ENCODE results near the gene NPY4R.
"Not testable (repeated sequence)": the region's sequence is repeated elsewhere in the genome, so short reads cannot be mapped to it uniquely, and the experiment has no call there.

NPY4R gene

DNA sequence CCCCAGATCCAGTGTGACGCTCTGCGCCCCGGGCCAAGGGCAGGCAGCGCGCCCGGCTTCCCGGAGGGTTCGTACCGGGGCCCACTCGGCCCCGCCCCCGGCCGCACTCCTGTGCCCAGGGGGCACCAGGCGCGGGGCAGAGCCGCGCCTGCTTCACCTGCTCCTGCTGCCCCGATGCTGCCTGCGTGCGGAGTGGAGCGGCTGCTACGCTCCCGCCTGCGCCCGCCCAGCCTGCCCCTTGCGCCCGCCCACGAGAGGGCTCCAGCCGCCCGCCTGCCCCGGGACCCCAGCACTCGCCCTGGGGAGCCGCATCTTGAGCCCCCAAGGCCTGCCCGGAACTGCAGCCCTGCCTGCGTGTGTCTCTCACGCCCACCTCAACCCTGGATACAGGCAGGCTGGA, at the start of gene NPY4R:
Gene NPY4R (minus strand): TSS at position 194 of the 400 bp plus-strand sequence. CDS start 3,323 bp downstream, outside the sequence.
- DNase-seq = not testable (repeated sequence)

- DNase-seq = no peak
Measured at GRCh38 chr10:46515366-46515765, 49.6 kb upstream of the NPY4R start.

DNA sequence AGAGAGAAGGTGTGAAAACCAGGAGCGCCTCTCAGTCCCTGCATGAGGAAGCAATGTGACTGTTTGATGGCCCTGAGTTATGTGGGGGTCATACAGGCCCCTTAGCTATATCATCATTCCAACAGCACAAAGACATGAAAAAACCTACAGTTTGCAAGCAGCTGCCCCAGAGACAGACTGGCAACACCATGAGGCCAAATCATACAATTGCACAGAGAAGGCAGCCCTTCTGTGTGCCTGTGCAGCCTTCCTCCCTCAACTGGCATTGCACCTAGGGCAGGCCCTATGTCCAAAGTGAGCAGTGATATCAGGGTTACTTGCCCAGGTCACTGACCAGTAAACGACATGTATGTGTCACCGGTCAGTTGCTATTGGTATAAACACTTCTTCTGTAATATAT, 49.1 kb upstream of the NPY4R start:
- DNase-seq = no peak

DNA sequence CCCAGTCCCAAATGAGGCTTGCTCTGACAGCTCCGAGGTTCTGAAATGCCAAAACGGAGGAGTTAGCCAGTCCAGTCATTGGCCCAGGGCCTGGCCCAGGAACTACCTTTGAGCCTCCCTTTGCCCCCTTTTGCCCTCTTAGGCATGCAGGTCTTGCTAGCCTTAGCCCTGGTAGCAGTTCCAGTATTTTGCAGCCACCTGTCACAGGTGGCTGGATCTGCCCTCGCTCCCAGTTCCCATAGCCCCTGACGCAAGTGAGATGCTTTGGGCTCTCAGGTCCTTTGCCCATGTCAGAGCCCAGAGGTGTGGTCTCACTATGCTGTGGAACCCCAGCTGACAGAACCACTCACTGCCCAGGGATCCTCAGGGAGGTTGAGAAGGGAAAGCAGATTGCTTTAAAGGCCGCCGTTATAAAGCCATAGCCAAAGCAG, 48.7 kb upstream of the NPY4R start:
- no peak for DNase-seq

DNA sequence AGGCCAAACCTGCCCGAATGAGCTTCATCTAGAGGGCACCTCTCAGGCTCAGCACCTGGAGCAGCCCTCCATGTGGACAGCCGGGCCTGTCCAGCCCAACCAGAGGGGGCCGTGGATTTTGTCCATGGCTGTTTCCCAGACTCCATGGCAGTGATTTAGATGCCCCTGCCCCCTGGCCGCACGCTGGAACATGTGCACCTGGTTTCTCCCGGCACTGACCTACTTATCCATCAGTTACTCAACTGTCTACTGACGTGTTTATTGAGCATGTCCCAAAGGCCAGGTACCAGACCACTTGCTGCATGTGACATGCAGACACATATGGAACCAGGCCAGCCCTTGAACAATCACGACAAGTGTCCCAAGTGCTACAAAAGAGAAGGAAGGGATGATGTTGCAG, 47.6 kb upstream of the NPY4R start:
- not testable (repeated sequence) for DNase-seq

GRCh38 chr10:46512725-46513124, 47.0 kb upstream of the NPY4R start:
- not testable (repeated sequence) for DNase-seq

DNA sequence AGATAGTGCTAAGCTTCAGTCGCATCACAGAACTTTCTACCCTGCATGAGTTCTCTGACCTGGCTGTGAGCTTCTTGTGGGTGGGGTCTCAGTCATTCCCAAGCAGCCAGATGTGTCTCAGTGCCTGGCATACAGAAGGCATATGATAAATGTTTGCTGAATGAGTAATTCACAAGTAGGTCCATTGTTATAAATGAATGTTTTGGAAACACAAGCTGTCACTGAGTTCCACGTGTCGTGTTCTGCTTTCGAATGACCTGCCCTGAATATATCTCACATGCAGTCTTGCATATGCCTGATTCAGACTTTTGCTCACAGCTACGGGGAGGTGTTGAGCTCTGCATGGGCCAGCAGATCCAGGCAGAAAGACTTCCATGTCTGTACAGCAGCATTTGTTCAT, 46.2 kb upstream of the NPY4R start:
- not testable (repeated sequence) for DNase-seq

GRCh38 chr10:46499990-46500389, 34.2 kb upstream of the NPY4R start:
- DNase-seq = not testable (repeated sequence)

DNA sequence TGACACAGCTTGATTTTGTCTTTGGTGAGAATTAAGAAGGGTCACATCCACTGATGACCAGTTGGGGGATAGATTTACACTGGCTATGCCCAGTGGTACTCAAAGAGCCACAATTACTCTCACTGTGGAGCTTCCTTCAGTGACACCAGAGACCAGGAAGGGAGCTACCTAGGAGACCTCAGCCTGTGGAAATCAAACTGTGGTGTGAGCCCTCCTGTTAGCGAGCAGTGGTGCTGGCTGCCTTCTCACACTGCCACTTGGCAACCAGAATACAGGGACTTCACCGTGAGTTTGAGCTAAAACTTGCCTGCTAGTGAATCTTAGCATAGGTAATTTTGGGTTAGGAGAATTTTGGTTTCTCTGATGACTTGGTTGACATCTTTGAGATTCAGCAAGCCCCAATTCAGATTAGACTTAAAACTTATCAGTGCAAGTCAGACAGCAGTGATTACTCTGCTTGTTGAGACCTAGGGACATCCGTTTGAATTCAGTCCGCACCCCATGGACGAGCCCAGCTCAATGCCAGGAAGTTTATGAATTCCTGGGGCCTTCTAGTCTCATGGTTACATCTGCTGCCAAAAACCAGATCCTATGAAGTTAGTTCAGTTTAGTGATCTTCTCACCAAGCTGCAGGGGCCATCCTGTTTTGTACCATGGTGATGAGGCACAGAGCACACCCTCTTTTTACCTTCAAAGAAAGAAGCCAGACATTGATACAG, 33.4 kb upstream of the NPY4R start:
- not testable (repeated sequence) for DNase-seq

GRCh38 chr10:46497878-46498277, 32.1 kb upstream of the NPY4R start:
- not testable (repeated sequence) for DNase-seq

GRCh38 chr10:46497401-46497800, 31.6 kb upstream of the NPY4R start:
- not testable (repeated sequence) for DNase-seq

DNA sequence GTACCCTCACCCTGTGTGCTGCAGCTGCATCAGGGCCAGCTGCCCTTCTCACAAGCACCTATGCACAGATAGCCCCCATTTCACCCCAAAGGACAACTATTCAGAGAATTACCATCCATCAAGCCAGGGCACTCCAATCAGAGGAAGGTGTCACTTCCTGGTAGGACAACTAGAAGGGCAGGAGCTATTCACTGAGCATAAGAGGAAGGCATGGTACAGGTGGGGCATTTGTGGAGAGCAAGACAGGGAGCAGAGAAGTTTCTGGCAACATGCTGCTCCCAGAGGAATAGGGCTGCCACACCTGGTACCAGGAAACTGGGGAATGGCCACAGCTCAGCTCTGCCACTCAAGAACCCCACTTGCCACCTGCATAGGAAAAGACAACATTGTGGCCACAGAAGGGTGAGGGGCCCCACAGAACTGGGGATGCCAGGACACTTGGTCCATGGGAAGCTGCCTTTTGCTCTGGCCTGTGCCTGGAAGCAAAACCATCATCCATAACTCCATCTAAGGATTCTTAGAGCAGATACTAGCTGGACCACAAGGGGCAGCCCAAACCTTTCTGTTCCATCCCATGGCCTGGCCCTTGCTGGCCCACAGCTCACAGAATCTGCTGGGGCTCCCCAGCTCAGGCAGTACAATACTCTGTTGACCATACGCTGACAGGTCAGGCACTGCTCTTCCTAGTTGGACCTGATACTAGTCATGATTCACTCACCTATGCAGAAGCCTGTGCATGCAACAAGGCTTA, 25.8 kb upstream of the NPY4R start:
- not testable (repeated sequence) for DNase-seq

GRCh38 chr10:46490285-46490684, 24.5 kb upstream of the NPY4R start:
- DNase-seq = not testable (repeated sequence)

DNA sequence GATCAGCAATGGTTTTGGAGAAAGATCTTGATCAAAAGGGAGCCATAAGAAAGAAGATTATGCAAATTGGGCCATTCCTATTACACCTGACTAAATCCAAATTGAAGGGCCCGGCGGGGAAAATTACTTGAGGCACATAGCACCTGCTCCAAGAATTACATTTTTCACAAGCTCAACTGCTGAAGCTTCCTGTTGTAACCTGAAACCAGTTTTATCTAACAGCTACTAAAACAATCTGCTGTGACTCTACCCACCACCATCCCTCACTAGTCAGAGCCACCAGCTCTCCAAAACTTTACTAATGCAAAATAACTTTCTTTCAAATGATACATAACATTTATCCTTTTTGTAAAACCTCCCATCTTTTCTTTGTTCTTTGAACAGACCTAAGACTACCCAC, 20.7 kb upstream of the NPY4R start:
- DNase-seq = not testable (repeated sequence)

GRCh38 chr10:46474746-46475320, 9.1 kb upstream of the NPY4R start:
- DNase-seq = not testable (repeated sequence)

- DNase-seq = not testable (repeated sequence)
Measured at GRCh38 chr10:46473758-46474157, 8.0 kb upstream of the NPY4R start.

DNA sequence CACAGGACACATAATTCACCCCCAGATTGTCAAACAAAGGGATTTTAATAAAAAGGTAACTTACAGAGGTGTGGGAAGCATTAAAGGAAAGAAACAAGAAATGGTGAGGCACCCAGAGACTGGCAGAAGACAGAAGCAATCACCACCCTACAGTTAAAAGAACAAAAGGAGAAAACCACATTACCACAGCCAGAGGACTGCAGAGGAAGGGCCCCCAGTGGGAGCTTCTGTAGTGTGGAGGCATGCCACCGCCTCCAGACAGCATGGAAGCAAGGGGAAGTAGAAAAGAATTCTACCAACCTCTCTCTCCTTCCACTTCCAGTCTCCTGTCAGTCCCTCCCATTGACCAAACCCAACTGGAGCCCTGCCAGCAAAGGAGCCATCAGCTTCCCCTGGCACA, 4.4 kb upstream of the NPY4R start:
- DNase-seq = not testable (repeated sequence)

DNA sequence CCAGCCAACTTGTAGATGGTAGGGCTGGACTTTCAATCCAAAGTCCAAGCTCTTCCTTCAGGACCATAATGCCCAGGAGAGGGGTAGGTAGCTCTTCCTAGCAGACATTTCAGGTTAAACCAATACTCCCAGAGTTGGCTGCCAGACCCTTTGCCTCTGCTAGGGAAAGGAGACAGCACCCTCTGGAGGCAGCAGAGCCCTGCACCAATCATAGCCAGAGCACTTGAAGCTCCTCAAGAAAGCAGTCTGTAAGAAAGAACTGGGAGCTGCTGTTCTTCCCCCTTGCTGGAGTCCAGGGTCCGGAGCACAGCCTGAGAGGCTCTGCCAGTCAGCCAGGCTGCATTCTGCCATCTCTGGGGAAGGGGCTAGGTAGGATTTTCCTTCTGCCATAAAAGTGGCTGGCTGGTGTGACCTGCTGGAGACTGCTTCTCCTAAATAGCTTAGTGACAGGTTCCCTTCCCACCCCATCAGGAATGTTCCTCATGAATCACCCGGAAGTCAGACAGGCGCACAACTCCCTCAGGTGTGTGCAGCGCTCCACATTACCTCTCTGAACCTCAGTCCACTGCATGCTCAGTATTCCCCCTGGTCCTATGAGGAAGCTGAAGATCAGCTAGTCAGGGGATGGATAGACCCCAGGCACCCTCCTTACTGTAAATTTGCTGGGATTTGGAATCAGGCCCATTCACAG, 2.5 kb upstream of the NPY4R start:
- not testable (repeated sequence) for DNase-seq

DNA sequence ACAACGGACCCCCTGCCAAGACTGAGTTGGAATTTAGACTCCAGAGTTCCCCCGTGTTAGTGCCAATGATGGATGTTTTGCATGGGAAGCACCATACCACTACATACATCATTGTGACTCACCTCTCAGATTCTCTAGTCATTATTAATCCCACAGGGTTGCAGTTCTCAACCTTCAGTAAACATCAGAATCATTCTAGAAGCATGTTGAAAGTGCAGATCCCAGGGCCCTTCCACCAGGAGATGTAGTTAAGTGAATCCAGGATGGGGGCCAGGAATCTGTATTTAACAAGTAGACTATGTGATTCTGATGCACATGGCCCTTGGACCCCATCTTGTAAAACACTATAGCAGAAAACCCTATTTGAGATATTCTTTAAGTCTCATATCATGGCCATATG, 2.1 kb downstream of the NPY4R start:
- not testable (repeated sequence) for DNase-seq

DNA sequence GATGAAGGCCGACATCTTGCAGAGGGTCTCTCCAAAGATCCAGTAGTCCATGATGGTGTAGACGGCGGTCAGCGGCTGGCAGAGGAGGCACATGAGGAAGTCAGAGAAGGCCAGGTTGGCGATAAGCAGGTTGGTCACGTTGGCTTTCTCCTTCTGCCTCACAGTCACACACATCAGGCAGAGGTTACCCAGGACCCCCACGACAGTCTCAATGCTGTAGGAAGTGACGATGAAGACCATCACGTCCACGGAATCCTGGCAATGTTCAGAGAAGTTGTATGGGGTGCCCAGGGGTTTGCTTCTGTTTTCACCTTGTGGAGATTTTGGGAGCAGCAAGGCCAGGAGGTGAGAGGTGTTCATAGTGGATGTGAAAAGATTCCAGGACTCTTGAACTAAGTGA, 3.5 kb downstream of the NPY4R start:
- not testable (repeated sequence) for DNase-seq

DNA sequence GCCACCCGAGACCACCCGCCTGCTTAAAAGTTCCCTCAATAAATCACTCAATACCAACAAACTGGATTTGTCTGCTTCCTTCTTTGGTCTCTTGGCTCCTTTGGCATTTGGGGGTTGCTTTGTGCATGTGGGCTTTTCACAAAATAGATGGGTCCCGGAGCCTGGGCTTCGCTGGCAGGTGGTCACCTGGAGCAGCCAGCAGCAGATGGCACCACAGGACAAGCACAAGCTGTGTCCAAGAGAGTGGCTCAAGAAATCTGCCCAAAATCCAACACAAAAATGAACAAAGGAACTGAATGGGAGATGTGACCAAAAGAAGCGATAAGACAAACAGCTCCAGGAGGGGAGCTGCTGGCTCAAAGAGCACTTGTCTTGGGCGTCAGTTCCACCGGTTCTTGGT, 6.2 kb downstream of the NPY4R start:
- not testable (repeated sequence) for DNase-seq

DNA sequence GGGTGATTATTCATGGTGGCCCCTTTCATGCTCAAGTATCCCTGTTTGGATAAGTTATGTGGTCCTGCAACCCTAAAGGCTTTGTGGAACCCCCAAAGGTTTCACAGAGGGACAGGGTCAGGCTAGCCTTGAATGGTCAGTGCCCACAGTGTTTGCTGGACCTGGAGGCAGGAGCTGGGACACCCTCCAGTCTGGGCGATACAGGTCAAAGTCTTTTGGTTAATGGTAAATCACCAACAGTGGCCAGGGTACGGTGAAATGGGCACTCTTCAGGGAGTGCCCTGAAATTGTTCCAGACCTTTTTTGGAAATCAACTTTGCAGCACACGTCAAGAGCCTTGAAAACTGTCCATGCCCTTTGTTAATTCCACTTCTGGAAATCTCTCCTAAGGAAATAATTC, 8.7 kb downstream of the NPY4R start:
- not testable (repeated sequence) for DNase-seq

DNA sequence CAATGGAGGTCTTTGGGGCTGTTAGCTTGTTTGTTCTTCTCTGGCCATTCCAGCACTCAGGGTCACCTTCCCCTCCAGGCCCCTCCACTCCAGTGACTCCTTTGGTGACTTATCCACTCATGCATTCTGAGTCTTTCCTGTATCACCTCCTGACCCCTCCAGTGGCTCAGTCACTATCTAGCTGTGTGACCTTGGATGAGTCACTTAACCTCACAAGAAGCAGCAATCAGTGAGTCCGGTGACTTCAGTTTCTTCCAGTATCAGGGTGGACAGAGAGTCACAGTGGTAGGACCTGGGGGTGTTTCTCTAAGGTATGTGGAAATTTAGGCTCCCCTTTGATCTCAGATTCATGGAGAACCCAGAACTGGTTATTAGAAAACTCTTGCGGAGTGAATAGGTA, 9.8 kb downstream of the NPY4R start:
- DNase-seq = not testable (repeated sequence)
